ENCODE measurements around the gene CTNNA3.

DNA sequence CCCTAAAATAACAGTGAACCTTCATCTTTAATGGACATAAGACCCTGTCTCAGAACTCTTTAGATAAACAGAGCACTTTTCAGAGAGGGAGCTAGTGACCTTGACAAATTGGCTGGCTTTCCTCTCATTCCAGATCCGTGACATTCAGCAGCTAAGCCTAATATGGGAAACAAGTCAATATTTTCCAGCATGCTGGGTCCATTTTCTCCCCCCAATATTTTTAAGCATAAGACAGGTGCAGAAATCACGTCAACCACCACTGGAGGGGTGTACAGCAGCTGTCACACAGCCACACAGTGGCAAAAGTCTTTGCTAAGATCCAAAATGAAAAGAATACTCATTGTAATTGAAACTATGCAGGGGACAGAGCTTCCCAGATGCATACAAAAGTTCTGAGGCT, 744.1 kb downstream of the CTNNA3 start:
- TF ChIP-seq, protein P1, sequence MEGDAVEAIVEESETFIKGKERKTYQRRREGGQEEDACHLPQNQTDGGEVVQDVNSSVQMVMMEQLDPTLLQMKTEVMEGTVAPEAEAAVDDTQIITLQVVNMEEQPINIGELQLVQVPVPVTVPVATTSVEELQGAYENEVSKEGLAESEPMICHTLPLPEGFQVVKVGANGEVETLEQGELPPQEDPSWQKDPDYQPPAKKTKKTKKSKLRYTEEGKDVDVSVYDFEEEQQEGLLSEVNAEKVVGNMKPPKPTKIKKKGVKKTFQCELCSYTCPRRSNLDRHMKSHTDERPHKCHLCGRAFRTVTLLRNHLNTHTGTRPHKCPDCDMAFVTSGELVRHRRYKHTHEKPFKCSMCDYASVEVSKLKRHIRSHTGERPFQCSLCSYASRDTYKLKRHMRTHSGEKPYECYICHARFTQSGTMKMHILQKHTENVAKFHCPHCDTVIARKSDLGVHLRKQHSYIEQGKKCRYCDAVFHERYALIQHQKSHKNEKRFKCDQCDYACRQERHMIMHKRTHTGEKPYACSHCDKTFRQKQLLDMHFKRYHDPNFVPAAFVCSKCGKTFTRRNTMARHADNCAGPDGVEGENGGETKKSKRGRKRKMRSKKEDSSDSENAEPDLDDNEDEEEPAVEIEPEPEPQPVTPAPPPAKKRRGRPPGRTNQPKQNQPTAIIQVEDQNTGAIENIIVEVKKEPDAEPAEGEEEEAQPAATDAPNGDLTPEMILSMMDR (IDR thresholded peaks at IDR 0.05): no peak
- no peak for TF ChIP-seq POLR2A (IDR thresholded peaks at IDR 0.05)
- no peak for TF ChIP-seq POLR2AphosphoS5 (IDR thresholded peaks at IDR 0.05)
- TF ChIP-seq EP300 (IDR thresholded peaks at IDR 0.05): no peak
